Choroid plexus epithelial cell (primary cell): ENCODE results near the gene INPP4B.

ENCODE experiments used
- DNase-seq: peaks from one replicate; pipeline ENCODE4 v3.0.0-alpha.2; 2010; ENCODE audit warnings: low read depth
- H3K4me3 ChIP-seq: 2 replicates; pipeline ENCODE4 v1.5.1; 2011; ENCODE audit warnings: low read depth, mild to moderate bottlenecking, control low read depth, low read length, moderate library complexity
- CTCF ChIP-seq: conservative IDR thresholded peaks from 2 replicates; pipeline ENCODE4 v1.5.1; 2011; ENCODE audit warnings: low read depth, mild to moderate bottlenecking, control low read depth, inconsistent platforms, low read length, moderate library complexity

The INPP4B gene

GRCh38 chr4:142474398-142475087 lies 371.6 kb downstream of the INPP4B start:
- no peak overlapping the region for H3K4me3 ChIP-seq
- no peak for DNase-seq
- TF ChIP-seq CTCF = no peak

- no peak for TF ChIP-seq CTCF
- no peak for DNase-seq
- H3K4me3 ChIP-seq = no peak overlapping the region
These were observed 372.2 kb downstream of the INPP4B start for GRCh38 chr4:142473960-142474338.

GRCh38 chr4:142473218-142473959 lies 372.7 kb downstream of the INPP4B start:
- DNase-seq = no peak
- no peak for TF ChIP-seq CTCF
- no peak overlapping the region for H3K4me3 ChIP-seq

GRCh38 chr4:142467088-142467487 lies 379.0 kb downstream of the INPP4B start:
- no peak for DNase-seq
- no peak overlapping the region for H3K4me3 ChIP-seq
- TF ChIP-seq CTCF = no peak

DNA sequence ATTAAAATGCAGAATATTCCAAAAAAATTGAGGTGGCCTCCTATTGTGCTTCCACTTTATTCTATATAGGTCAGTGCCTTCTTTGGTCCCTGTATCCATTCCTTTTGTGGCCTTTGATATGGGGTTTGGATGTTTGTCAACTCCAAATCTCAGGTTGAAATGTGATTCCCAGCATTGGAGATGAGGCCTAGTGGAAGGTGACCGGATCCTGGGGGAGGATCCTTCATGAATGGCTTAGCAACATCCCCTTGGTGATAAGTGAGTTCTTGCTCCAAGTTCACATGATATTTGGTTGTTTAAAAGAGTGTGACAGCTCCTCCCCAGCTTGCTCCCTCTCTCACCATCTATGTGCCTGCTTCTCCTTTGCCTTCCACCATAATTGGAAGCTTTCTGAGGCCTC lies 380.6 kb downstream of the INPP4B start:
- no peak overlapping the region for H3K4me3 ChIP-seq
- no peak for TF ChIP-seq CTCF

DNA sequence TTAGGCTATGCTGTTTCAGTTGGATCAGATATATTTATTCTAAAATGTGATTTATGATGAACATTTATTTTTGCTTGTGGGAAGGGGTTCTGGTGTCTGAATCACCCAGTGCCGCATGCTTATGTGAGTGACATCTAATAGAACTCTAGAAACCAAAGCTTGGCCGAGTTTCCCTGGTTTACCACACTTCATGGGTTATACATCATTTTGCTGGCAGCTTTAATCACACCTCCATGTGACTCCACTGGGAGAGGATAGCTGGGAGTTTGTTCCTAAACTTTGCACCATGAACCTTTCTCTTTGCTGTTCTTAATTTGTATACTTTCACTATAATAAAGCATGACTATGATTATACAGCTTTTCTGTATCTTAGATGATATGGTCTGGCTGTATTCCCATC lies 382.9 kb downstream of the INPP4B start:
- DNase-seq = no peak
- no peak overlapping the region for H3K4me3 ChIP-seq
- TF ChIP-seq CTCF = no peak

More for the DNA sequence above, 380.6 kb downstream of the INPP4B start:
- DNase-seq = no peak
